ENCODE data around the gene H2BK1.

DNA sequence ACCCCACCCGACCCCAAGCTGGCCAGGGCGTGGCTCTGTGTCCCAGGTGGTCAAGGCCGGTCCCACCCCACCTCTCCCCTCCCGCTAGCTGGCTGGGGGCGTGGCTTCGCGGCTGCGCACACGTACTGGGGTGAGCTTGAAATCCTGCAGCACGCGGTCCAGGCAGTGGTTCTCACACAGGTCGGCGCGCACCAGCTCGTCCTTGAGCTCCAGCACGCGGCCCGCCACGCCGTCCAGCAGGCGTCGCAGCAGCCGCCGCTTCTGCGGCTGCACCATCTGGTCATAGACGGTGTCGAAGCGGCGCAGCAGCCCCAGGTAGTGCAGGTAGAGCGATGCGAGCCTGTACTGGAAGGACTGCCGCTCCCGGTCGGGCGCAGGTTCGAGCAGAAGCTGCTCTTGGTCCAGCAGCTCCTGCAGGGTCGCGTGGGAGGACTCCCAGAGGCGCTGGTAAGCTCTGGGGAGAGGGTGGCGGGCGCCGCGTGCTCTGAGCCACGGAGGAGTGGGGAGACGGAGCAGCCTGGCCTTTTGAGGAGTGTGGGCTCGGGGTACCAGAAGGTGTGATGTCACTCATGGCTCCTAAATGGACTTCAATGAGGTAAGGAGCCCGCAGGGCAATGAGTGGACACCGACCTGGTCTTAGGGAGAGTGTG, 5.8 kb downstream of the H2BK1 start:
- no peak for TF ChIP-seq GATA2 (IDR thresholded peaks at IDR 0.05; ENCODE audit: low read depth, low read length)
- TF ChIP-seq GATA3 (IDR thresholded peaks at IDR 0.05; ENCODE audit: low read depth, low read length) = no peak

All from SH-SY5Y (cell line).